Measurements from ENCODE around the gene CRIP2. TPM values are rescaled to one million over a fixed set of nuclear protein-coding genes. Genes with fewer than 3 reads are reported as not detected.
A peak's percentile ranks its signal among the peaks of the same experiment; 100 is the strongest.

The CRIP2 gene
- total RNA-seq, 1 donor from 2014 or later: 78.5 TPM

GRCh38 chr14:105485739-105486162 lies 11.1 kb downstream of the CRIP2 start:
- Mint-ChIP-seq H3K27me3 (ENCODE audit: unreplicated experiment) (peaks cover 17% of the 10 kb centered on the region), H3K27ac (ENCODE audit: unreplicated experiment) (no peak overlapping the region), H3K36me3 (ENCODE audit: unreplicated experiment) (no peaks in the 10 kb centered on the region), H3K9me3 (ENCODE audit: unreplicated experiment) (peaks cover 4% of the 10 kb centered on the region), H3K4me3 (ENCODE audit: unreplicated experiment) (no peak overlapping the region), H3K4me1 (ENCODE audit: low read depth, unreplicated experiment) (peaks cover 9% of the 10 kb centered on the region)
- no peak for TF ChIP-seq CTCF (IDR thresholded peaks at IDR 0.05; ENCODE audit: partially characterized antibody, unreplicated experiment)
- peak; percentile 66 for DNase-seq

- no peak within 1 kb of the TSS for H3K4me3 Mint-ChIP-seq (ENCODE audit: unreplicated experiment)
- H3K4me1 Mint-ChIP-seq (ENCODE audit: low read depth, unreplicated experiment): peaks cover 9% of the 10 kb centered on the region
- no peak for DNase-seq
- no peak for TF ChIP-seq CTCF (IDR thresholded peaks at IDR 0.05; ENCODE audit: partially characterized antibody, unreplicated experiment)
- H3K36me3 Mint-ChIP-seq (ENCODE audit: unreplicated experiment): no peaks in the 10 kb centered on the region
- peaks cover 5% of the 10 kb centered on the region for H3K9me3 Mint-ChIP-seq (ENCODE audit: unreplicated experiment)
- peaks cover 18% of the 10 kb centered on the region for H3K27me3 Mint-ChIP-seq (ENCODE audit: unreplicated experiment)
- no peak within 1 kb of the TSS for H3K27ac Mint-ChIP-seq (ENCODE audit: unreplicated experiment)
Measured at GRCh38 chr14:105486163-105486973, 11.7 kb downstream of the CRIP2 start, which contains the start of gene CRIP1. TSS of gene CRIP1 (plus strand) at chr14:105486886. CDS start at chr14:105487260, 374 bp downstream.

- no peak for DNase-seq
- H3K4me1 Mint-ChIP-seq (ENCODE audit: low read depth, unreplicated experiment): peaks cover 7% of the 10 kb centered on the region
- H3K4me3 Mint-ChIP-seq (ENCODE audit: unreplicated experiment): no peak overlapping the region
- no peak overlapping the region for H3K27ac Mint-ChIP-seq (ENCODE audit: unreplicated experiment)
- TF ChIP-seq CTCF (IDR thresholded peaks at IDR 0.05; ENCODE audit: partially characterized antibody, unreplicated experiment): no peak
- peaks cover 7% of the 10 kb centered on the region for H3K9me3 Mint-ChIP-seq (ENCODE audit: unreplicated experiment)
- peaks cover 21% of the 10 kb centered on the region for H3K27me3 Mint-ChIP-seq (ENCODE audit: unreplicated experiment)
- no peaks in the 10 kb centered on the region for H3K36me3 Mint-ChIP-seq (ENCODE audit: unreplicated experiment)
Measured at GRCh38 chr14:105486974-105487448, 12.4 kb downstream of the CRIP2 start.

- Mint-ChIP-seq H3K4me3 (ENCODE audit: unreplicated experiment) (no peak overlapping the region), H3K27ac (ENCODE audit: unreplicated experiment) (no peak overlapping the region), H3K9me3 (ENCODE audit: unreplicated experiment) (peaks cover 5% of the 10 kb centered on the region), H3K4me1 (ENCODE audit: low read depth, unreplicated experiment) (peaks cover 4% of the 10 kb centered on the region), H3K27me3 (ENCODE audit: unreplicated experiment) (peaks cover 21% of the 10 kb centered on the region), H3K36me3 (ENCODE audit: unreplicated experiment) (no peaks in the 10 kb centered on the region)
- DNase-seq: no peak
- no peak for TF ChIP-seq CTCF (IDR thresholded peaks at IDR 0.05; ENCODE audit: partially characterized antibody, unreplicated experiment)
Measured at GRCh38 chr14:105487449-105487985, 12.9 kb downstream of the CRIP2 start.
